ENCODE data around the gene EFNA5.

Gene EFNA5

GRCh38 chr5:107376546-107377276, 294.0 kb downstream of the EFNA5 start:
- TF ChIP-seq CTCF (IDR thresholded peaks at IDR 0.05; ENCODE audit: insufficient read depth, low read length, poor library complexity, severe bottlenecking) = no peak
- Histone ChIP-seq H3K36me3 (ENCODE audit: control insufficient read depth, insufficient read depth, low read length) (no peaks in the 10 kb centered on the region), H3K4me3 (replicated peaks; ENCODE audit: low read depth, low read length) (no peak overlapping the region), H3K27me3 (replicated peaks; ENCODE audit: control insufficient read depth, insufficient read depth, low read length) (no peaks in the 10 kb centered on the region)
- DNase-seq (ENCODE audit: extremely low read depth, insufficient read length) = no peak

- Histone ChIP-seq H3K4me3 (replicated peaks; ENCODE audit: low read depth, low read length) (no peak overlapping the region), H3K36me3 (ENCODE audit: control insufficient read depth, insufficient read depth, low read length) (no peaks in the 10 kb centered on the region), H3K27me3 (replicated peaks; ENCODE audit: control insufficient read depth, insufficient read depth, low read length) (no peaks in the 10 kb centered on the region)
- DNase-seq (ENCODE audit: extremely low read depth, insufficient read length) = no peak
- no peak for TF ChIP-seq CTCF (IDR thresholded peaks at IDR 0.05; ENCODE audit: insufficient read depth, low read length, poor library complexity, severe bottlenecking)
Measured at GRCh38 chr5:107373549-107374263, 297.0 kb downstream of the EFNA5 start.

- no peaks in the 10 kb centered on the region for H3K27me3 ChIP-seq (replicated peaks; ENCODE audit: control insufficient read depth, insufficient read depth, low read length)
- no peak for TF ChIP-seq CTCF (IDR thresholded peaks at IDR 0.05; ENCODE audit: insufficient read depth, low read length, poor library complexity, severe bottlenecking)
- no peaks in the 10 kb centered on the region for H3K36me3 ChIP-seq (ENCODE audit: control insufficient read depth, insufficient read depth, low read length)
- DNase-seq (ENCODE audit: extremely low read depth, insufficient read length) = no peak
- H3K4me3 ChIP-seq (replicated peaks; ENCODE audit: low read depth, low read length) = no peak overlapping the region
Measured at GRCh38 chr5:107372723-107373450, 297.9 kb downstream of the EFNA5 start.

- TF ChIP-seq CTCF (IDR thresholded peaks at IDR 0.05; ENCODE audit: insufficient read depth, low read length, poor library complexity, severe bottlenecking) = no peak
- H3K4me3 ChIP-seq (replicated peaks; ENCODE audit: low read depth, low read length) = no peak overlapping the region
- DNase-seq (ENCODE audit: extremely low read depth, insufficient read length) = no peak
- no peaks in the 10 kb centered on the region for H3K36me3 ChIP-seq (ENCODE audit: control insufficient read depth, insufficient read depth, low read length)
- H3K27me3 ChIP-seq (replicated peaks; ENCODE audit: control insufficient read depth, insufficient read depth, low read length) = no peaks in the 10 kb centered on the region
Measured at GRCh38 chr5:107370396-107370968, 300.3 kb downstream of the EFNA5 start.

GRCh38 chr5:107369622-107370021, 301.1 kb downstream of the EFNA5 start:
- Histone ChIP-seq H3K27me3 (replicated peaks; ENCODE audit: control insufficient read depth, insufficient read depth, low read length) (no peaks in the 10 kb centered on the region), H3K4me3 (replicated peaks; ENCODE audit: low read depth, low read length) (no peak overlapping the region), H3K36me3 (ENCODE audit: control insufficient read depth, insufficient read depth, low read length) (no peaks in the 10 kb centered on the region)
- no peak for TF ChIP-seq CTCF (IDR thresholded peaks at IDR 0.05; ENCODE audit: insufficient read depth, low read length, poor library complexity, severe bottlenecking)
- DNase-seq (ENCODE audit: extremely low read depth, insufficient read length) = no peak

Measured in GM06990 (cell line).